ENCODE data around the gene SEZ6L.

SEZ6L gene

GRCh38 chr22:26302726-26303125 lies 133.5 kb downstream of the SEZ6L start:
- FAIRE-seq = no peak

- no peak for FAIRE-seq
Observed at GRCh38 chr22:26303475-26303874, 134.2 kb downstream of the SEZ6L start.

- no peak for FAIRE-seq
Observed at GRCh38 chr22:26304730-26305129, 135.5 kb downstream of the SEZ6L start.

- no peak for FAIRE-seq
Observed at GRCh38 chr22:26308467-26308866, 139.2 kb downstream of the SEZ6L start.

GRCh38 chr22:26310616-26311015 lies 141.4 kb downstream of the SEZ6L start:
- FAIRE-seq = no peak

GRCh38 chr22:26313291-26313690 lies 144.0 kb downstream of the SEZ6L start:
- no peak for FAIRE-seq

DNA sequence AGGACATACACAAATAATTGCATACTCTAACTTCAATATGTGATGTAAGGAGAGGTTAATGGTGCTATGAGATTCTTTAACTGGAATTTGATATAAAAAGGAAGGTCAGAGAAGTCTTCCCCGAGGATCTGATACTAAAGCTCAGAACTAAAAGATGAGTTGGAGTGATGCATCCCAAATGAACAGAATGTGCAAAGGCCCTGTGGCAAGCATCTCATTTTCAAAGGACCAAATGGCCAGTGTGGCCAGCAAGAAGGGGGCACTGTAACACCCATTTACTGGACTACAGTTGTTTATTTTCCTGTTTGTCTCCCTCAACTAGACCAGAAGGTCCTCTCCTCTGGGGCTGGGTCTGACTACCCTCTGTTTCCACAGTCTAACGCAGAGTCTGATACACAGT lies 144.9 kb downstream of the SEZ6L start:
- FAIRE-seq = no peak

DNA sequence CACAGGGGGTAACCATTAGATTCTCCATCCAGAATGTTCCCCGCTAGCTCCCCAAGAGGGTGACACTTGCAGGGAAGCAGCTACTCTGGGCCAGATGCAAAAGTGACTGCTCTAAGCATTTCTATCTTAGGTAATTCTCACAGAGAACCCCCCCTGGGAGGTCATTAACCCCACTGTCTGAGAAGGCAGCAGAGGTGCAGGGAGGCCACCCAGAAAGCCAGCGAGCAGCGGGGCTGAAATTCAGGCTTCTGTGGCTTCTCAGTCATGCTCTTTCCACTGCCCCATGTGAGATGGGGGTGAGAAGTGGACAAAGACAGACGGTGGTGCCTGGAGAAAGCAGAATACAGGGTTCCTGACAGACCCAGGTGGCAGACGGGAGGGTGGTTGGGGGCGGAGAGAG lies 145.4 kb downstream of the SEZ6L start:
- no peak for FAIRE-seq

DNA sequence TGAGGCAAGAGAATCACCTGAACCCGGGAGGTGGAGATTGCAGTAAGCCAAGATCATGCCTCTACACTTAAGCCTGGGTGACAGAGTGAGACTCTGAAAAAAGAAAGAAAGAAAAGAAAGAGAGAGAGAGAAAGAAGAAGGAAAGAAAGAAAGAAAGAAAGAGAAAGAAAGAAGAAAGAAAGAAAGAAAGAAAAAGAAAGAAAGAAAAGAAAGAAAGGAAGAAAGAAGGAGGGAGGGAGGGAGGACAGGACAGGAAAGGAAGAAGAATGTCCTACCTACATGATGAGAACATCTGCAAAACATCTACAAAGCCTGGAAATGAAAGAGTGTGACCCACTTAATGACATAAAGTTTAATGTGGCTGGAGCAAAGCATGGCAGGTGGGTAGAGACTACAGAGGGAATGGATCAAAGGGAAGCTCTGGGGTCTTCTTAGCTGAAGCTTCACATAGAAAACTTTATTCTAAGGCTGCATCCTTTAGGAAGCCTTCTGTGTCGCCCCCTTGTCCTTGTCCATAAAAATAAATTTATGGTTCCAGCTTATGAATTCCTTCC lies 147.5 kb downstream of the SEZ6L start:
- no peak for FAIRE-seq

- no peak for FAIRE-seq
Observed at GRCh38 chr22:26318975-26319374, 149.7 kb downstream of the SEZ6L start.

DNA sequence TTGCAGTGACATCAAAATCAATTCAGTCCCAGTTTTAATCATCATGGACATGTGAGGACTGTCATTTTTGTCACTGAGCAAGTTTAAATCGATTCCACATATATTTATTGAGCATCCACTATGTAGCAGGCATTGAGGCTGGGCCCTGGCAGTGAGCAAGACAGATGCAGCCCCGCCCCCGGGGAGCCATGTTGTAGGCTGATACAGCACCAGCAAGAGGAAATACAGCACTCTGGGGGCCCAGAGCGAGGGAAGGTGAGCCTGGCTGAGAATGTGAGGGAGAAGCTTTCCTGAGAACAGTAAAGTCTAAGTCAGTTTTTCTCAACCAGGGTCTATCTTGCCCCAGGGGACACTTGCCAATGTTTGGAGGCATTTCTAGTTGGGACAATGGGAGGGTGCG lies 151.2 kb downstream of the SEZ6L start:
- no peak for FAIRE-seq

DNA sequence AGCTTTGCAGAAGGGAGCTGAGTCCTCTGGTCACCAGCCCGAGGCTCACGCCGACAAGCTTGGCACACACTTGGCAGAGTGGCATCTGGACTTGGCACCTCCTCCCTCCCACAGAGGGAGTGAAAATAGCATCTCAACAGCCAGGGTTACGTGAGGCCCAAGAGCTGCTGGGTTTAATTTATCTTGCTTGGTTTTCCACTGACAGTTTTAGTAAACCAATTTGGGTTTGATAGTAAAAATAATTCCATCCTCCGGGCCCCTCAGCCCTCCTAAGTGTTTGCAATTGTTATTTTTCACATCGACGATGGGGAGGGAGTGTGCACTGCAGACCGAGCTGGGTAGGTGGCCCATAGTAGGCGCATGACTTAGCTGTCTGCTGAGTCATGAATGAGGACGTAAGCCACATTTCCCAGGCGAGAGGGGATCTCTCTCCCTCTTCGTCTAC lies 152.2 kb downstream of the SEZ6L start:
- FAIRE-seq = no peak

- FAIRE-seq = no peak
Observed at GRCh38 chr22:26322179-26322905, 153.1 kb downstream of the SEZ6L start.

GRCh38 chr22:26323013-26323412 lies 153.8 kb downstream of the SEZ6L start:
- FAIRE-seq = no peak

DNA sequence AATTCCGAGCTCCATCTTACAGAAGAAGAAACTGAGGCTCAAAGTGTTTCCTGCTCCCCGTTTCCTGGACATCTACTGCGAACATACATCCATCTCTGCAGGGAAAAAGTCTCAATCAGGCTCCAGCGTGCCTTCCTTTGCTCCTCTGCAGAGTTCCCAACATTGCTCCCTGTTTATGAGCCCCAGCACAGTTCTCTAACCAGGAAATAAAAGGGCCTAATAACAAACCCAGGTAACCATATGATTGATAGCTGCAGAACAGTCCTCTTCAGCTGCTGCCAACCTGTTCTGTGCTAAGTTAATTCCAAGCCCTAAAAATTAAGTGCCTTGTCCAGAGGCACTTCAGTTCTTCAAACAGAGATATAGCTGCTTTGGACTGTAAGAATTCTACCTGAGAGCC lies 154.9 kb downstream of the SEZ6L start:
- no peak for FAIRE-seq

- no peak for FAIRE-seq
Observed at GRCh38 chr22:26325641-26326040, 156.4 kb downstream of the SEZ6L start.

- no peak for FAIRE-seq
Observed at GRCh38 chr22:26326803-26327202, 157.5 kb downstream of the SEZ6L start.

- FAIRE-seq = no peak
Observed at GRCh38 chr22:26327306-26327705, 158.0 kb downstream of the SEZ6L start.

- FAIRE-seq = no peak
Observed at GRCh38 chr22:26328221-26328620, 159.0 kb downstream of the SEZ6L start.

DNA sequence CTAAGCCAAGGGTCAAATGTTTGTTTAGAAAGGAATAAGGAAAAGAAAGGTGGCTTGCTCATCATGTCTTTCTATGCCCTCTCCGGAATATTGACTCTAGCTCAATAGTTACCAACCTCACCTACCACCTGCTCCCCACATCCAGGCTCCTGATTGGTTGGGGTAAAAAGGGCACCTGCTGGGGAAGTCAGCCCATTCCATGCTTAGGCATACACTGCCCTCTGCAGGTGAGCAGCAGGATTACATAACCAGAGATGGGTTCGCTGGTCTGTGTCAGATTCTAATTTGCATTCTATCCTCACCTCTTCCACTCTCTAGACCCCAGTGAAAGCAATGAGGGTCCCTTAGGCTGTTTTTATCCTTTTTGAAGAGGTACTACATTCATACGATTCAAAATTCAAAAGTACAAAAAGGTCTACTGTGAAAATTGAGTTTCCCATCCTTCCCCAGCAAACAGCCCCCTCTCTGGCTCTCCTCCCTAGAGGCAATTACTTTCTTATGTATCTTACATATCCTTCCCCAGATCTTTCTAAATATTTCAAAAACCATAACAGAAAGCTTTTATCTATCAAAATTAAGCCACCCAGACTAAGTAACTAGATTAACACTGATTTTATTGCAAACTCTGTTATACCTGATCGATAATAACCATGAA lies 161.8 kb downstream of the SEZ6L start:
- FAIRE-seq = no peak

GRCh38 chr22:26333088-26333800 lies 164.0 kb downstream of the SEZ6L start:
- no peak for FAIRE-seq

DNA sequence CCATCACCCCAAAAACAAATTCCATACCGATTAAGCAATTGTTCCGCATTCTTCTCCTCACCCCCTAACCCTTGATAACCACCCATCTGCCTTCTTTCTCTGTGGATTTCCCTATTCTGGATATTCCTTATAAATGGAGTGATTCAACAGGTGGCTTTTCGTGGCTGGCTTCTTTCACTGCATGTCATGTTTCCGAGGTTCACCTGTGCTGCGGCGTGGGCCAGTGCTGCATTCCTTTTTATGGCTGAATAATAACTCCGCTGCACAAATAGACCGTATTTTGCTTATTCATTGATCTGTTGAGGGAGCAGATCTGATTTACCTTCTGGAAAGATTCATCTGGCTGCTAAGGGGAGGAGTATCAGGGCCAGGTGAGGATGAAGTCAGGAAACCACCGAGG lies 165.0 kb downstream of the SEZ6L start:
- no peak for FAIRE-seq

DNA sequence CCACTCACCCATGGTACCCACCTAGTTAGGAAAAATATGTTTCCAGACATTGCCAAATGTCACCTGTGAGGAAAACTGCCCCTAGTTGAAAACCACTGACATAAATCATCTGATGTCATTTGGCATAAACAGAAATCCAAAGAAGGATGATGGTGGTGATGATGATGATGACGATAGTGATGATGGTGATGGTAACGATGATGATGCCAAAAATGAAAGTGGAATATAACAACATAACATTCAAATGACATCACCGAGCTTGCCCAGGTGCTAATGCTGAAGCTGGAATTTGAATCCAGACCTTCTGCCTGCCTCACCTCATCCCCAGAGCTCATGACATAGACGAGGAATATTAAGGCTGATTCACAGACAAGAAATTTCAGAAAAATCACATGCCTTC lies 167.5 kb downstream of the SEZ6L start:
- no peak for FAIRE-seq

GRCh38 chr22:26339755-26340154 lies 170.5 kb downstream of the SEZ6L start:
- FAIRE-seq = no peak
